ENCODE results near the gene CCNI.

Gene CCNI

DNA sequence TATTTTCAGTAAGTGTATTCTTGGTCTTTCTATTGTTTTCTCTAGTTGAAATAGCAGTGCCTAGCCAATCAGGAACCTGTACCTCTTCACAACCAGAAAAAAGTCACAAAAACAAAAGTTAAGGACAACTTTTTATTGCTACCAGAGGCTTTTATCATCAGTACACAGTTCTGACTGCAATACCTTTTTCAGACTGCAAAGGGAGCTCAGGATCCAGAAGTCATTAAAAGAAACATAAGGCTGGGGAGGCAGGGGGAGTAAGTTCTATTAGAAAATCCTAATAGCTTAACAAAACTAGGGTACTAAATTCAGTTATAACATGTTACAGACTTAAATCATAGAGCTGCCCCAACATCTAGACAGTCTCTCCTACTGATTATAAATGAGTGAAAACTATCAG, 28.8 kb downstream of the CCNI start:
- Histone ChIP-seq H3K4me3 (IDR thresholded peaks at IDR 0.05; ENCODE audit: insufficient read depth, low read depth, low read length) (no peak overlapping the region), H3K27ac (no peak overlapping the region), H3K36me3 (ENCODE audit: insufficient read depth) (no peaks in the 10 kb centered on the region; the same call in 1 of the 2 replicates), H2AFZ (ENCODE audit: low read depth) (no peak overlapping the region), H4K20me1 (ENCODE audit: insufficient read depth) (no peaks in the 10 kb centered on the region), H3K9ac (no peak overlapping the region), H3K27me3 (ENCODE audit: insufficient read depth, low read depth) (no peaks in the 10 kb centered on the region), H3K4me2 (no peak overlapping the region), H3K4me1 (ENCODE audit: low read depth, poor library complexity, severe bottlenecking) (peaks cover 4% of the 10 kb centered on the region), H3K79me2 (ENCODE audit: insufficient read depth, low read depth) (no peaks in the 10 kb centered on the region)
- TF ChIP-seq, protein P1, sequence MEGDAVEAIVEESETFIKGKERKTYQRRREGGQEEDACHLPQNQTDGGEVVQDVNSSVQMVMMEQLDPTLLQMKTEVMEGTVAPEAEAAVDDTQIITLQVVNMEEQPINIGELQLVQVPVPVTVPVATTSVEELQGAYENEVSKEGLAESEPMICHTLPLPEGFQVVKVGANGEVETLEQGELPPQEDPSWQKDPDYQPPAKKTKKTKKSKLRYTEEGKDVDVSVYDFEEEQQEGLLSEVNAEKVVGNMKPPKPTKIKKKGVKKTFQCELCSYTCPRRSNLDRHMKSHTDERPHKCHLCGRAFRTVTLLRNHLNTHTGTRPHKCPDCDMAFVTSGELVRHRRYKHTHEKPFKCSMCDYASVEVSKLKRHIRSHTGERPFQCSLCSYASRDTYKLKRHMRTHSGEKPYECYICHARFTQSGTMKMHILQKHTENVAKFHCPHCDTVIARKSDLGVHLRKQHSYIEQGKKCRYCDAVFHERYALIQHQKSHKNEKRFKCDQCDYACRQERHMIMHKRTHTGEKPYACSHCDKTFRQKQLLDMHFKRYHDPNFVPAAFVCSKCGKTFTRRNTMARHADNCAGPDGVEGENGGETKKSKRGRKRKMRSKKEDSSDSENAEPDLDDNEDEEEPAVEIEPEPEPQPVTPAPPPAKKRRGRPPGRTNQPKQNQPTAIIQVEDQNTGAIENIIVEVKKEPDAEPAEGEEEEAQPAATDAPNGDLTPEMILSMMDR (conservative IDR thresholded peaks at IDR 0.05; ENCODE audit: low read depth, low read length) = peak; percentile 52; the same call in 1 of the 2 replicates

DNA sequence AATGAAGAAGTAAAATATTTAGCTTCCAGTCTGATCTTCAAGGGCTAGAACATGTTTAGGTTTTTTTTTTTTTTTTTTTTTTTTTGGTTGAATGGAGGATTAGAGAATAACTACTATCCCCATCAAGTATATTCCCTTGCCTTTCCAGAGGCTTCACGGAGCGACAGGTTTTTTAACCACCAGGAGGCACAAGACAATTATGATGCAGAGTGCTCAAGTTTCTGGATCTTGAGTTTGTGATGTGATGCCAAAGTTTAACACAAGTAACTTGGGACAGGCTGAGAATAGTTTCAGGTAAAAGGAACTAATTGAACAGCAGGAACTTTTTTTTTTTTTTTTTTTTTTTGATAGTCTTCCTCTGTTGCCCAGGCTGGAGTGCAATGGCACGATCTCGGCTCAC, 30.3 kb downstream of the CCNI start:
- Histone ChIP-seq H3K4me1 (ENCODE audit: low read depth, poor library complexity, severe bottlenecking) (peaks cover 4% of the 10 kb centered on the region), H4K20me1 (ENCODE audit: insufficient read depth) (no peaks in the 10 kb centered on the region), H3K36me3 (ENCODE audit: insufficient read depth) (no peaks in the 10 kb centered on the region; the same call in 1 of the 2 replicates), H3K4me3 (IDR thresholded peaks at IDR 0.05; ENCODE audit: insufficient read depth, low read depth, low read length) (no peak overlapping the region), H3K9ac (no peak overlapping the region), H2AFZ (ENCODE audit: low read depth) (no peak overlapping the region), H3K27ac (no peak overlapping the region), H3K79me2 (ENCODE audit: insufficient read depth, low read depth) (no peaks in the 10 kb centered on the region), H3K4me2 (no peak overlapping the region), H3K27me3 (ENCODE audit: insufficient read depth, low read depth) (no peaks in the 10 kb centered on the region)
- TF ChIP-seq, protein P1 (conservative IDR thresholded peaks at IDR 0.05; ENCODE audit: low read depth, low read length) = no peak

DNA sequence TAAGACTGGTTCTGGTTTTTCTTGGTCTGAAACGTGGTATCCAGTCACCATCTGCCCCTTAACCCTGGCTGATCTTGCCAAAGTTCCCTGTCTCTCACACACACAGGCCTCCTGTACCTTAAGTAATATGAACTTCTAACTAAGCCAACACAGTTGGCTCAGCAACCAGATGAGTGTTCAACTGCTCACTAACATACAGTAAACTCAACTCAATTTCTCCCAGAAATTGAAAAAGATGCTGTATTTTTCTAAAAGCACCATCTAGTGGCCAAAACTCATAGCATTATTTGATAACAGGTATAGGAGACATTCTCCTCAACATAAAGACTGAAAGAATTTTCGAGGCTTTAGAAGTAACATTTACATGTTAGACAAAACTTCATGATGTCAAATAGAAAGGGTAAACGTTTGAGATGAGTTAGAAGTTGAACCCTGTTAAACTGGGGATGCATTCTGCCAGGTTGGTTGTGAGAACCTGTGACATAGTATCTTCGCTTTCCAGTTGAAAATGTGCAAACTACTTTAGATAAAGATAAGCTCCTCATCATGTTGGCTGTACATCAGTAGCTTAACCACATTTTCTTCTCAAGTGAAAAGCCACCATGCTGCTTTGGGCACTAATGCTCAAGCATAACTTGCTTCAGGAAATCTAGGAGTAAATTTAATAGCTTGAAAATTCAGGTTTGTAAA, 31.2 kb downstream of the CCNI start:
- TF ChIP-seq, protein P1 (conservative IDR thresholded peaks at IDR 0.05; ENCODE audit: low read depth, low read length) = peak; percentile 88
- H3K4me3 ChIP-seq (IDR thresholded peaks at IDR 0.05; ENCODE audit: insufficient read depth, low read depth, low read length) = no peak overlapping the region
- H3K27ac ChIP-seq = no peak overlapping the region
- H3K79me2 ChIP-seq (ENCODE audit: insufficient read depth, low read depth) = no peaks in the 10 kb centered on the region
- H3K9ac ChIP-seq = no peak overlapping the region
- H3K27me3 ChIP-seq (ENCODE audit: insufficient read depth, low read depth) = no peaks in the 10 kb centered on the region
- H2AFZ ChIP-seq (ENCODE audit: low read depth) = no peak overlapping the region
- H3K4me2 ChIP-seq = no peak overlapping the region
- no peaks in the 10 kb centered on the region; the same call in 1 of the 2 replicates for H3K36me3 ChIP-seq (ENCODE audit: insufficient read depth)
- H4K20me1 ChIP-seq (ENCODE audit: insufficient read depth) = no peaks in the 10 kb centered on the region
- peaks cover 4% of the 10 kb centered on the region for H3K4me1 ChIP-seq (ENCODE audit: low read depth, poor library complexity, severe bottlenecking)

DNA sequence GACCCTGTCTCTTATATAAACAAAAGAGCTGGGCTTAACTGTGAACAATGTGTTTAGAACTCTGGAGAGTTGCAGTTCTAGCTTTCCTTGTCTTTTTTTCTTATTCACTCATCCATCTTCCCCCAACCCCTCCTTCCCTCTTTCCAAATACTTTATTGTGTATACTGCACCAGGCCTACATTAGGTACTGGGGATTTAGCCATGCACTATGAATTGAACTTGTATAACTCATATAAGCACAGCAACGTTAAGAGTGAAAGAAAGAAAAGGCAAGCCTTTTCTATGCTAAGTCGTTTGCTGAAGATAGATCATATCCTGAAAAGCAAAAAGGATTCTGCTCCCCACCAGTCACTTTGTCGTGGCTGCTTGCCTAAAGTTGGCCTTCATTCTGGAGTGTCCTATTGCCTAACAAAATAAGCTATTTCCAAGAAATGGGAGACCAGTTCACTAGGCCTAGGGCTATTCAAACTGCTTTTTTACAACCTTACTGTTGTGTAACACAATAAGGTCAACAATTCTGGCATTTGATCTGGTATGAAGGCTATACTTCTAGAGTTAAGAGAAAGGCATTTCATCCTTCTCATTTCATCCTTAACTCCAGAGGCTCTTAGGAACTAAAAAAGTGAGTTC, 32.2 kb downstream of the CCNI start:
- TF ChIP-seq, protein P1 (conservative IDR thresholded peaks at IDR 0.05; ENCODE audit: low read depth, low read length) = no peak
- Histone ChIP-seq H3K79me2 (ENCODE audit: insufficient read depth, low read depth) (no peaks in the 10 kb centered on the region), H3K27me3 (ENCODE audit: insufficient read depth, low read depth) (no peaks in the 10 kb centered on the region), H3K4me3 (IDR thresholded peaks at IDR 0.05; ENCODE audit: insufficient read depth, low read depth, low read length) (no peak overlapping the region), H3K4me2 (no peak overlapping the region), H3K27ac (no peak overlapping the region), H4K20me1 (ENCODE audit: insufficient read depth) (no peaks in the 10 kb centered on the region), H2AFZ (ENCODE audit: low read depth) (no peak overlapping the region), H3K36me3 (ENCODE audit: insufficient read depth) (no peaks in the 10 kb centered on the region; the same call in 1 of the 2 replicates), H3K9ac (no peak overlapping the region), H3K4me1 (ENCODE audit: low read depth, poor library complexity, severe bottlenecking) (peaks cover 4% of the 10 kb centered on the region)
